ENCODE data around the gene HAO2.

Gene HAO2

DNA sequence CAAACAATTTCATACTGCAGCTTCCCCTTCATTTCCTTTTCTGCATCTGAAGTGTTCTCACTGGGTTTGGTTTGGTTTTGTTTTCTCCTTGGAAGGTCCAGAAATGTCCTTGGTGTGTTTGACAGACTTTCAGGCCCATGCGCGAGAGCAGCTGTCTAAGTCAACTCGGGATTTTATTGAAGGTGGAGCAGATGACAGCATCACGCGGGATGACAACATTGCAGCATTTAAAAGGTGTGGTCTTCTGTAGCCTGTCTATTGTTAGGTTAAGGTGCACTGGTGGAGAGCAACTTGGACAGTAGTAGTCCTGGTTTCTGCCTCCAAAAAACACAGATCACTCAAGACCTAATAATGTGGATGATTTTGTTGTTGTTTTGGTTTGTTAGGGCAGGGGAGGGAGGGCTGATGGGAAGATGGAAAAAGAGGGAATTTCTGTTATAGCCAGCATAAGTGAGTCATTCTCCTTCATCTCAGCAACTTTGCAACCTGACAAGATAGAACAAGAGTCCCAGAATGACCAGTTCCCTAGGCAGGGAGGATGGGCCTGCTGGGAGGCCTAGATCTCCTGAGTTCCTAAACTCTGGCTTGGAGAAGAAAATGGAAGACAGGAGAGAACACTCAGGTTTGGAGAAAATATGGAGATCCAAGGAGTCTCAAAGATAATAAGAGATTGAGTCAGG is 12.5 kb downstream of the HAO2 start:
- H3K36me3 ChIP-seq = no peaks in the 10 kb centered on the region
- no peaks in the 10 kb centered on the region for H3K9me3 ChIP-seq (ENCODE audit: severe bottlenecking)
- TF ChIP-seq, protein P1, sequence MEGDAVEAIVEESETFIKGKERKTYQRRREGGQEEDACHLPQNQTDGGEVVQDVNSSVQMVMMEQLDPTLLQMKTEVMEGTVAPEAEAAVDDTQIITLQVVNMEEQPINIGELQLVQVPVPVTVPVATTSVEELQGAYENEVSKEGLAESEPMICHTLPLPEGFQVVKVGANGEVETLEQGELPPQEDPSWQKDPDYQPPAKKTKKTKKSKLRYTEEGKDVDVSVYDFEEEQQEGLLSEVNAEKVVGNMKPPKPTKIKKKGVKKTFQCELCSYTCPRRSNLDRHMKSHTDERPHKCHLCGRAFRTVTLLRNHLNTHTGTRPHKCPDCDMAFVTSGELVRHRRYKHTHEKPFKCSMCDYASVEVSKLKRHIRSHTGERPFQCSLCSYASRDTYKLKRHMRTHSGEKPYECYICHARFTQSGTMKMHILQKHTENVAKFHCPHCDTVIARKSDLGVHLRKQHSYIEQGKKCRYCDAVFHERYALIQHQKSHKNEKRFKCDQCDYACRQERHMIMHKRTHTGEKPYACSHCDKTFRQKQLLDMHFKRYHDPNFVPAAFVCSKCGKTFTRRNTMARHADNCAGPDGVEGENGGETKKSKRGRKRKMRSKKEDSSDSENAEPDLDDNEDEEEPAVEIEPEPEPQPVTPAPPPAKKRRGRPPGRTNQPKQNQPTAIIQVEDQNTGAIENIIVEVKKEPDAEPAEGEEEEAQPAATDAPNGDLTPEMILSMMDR (IDR thresholded peaks at IDR 0.05; ENCODE audit: low read depth, low read length) = no peak
- H3K27ac ChIP-seq = no peak overlapping the region
- no peak for DNase-seq
- no peak overlapping the region for H3K4me3 ChIP-seq (ENCODE audit: low read depth, low read length)
- H3K27me3 ChIP-seq (ENCODE audit: insufficient read depth, low read depth, severe bottlenecking) = peaks cover 6% of the 10 kb centered on the region

- peaks cover 6% of the 10 kb centered on the region for H3K27me3 ChIP-seq (ENCODE audit: insufficient read depth, low read depth, severe bottlenecking)
- no peak overlapping the region for H3K27ac ChIP-seq
- no peak for DNase-seq
Observed at GRCh38 chr1:119384591-119384990, 16.0 kb downstream of the HAO2 start.

DNA sequence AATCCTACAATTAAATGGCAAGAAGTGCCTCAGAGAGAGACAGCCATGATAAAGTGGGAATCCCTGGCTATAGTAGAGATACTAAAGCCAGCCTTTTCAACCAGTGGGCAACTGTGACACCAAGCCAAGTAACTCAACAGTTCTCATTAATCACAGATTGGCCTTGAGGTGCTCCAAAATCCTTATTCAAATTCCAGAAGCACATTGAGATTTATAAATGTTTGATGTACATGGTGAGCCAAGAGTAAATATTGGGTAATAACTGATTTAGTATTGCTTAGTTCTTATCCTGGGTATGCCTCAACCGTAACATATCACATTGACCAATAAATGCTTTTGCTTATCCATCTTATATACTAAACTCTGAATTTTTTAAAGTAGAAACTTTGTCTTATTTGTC is 17.1 kb downstream of the HAO2 start:
- DNase-seq = no peak
- Histone ChIP-seq H3K4me3 (ENCODE audit: low read depth, low read length) (no peak overlapping the region), H3K36me3 (no peaks in the 10 kb centered on the region), H3K27me3 (ENCODE audit: insufficient read depth, low read depth, severe bottlenecking) (peaks cover 3% of the 10 kb centered on the region), H3K9me3 (ENCODE audit: severe bottlenecking) (no peaks in the 10 kb centered on the region), H3K27ac (no peak overlapping the region)
- TF ChIP-seq, protein P1 (IDR thresholded peaks at IDR 0.05; ENCODE audit: low read depth, low read length) = no peak

More at GRCh38 chr1:119384591-119384990, 16.0 kb downstream of the HAO2 start:
- Histone ChIP-seq H3K9me3 (ENCODE audit: severe bottlenecking) (no peaks in the 10 kb centered on the region), H3K4me3 (ENCODE audit: low read depth, low read length) (no peak overlapping the region), H3K36me3 (no peaks in the 10 kb centered on the region)
- TF ChIP-seq, protein P1 (IDR thresholded peaks at IDR 0.05; ENCODE audit: low read depth, low read length) = no peak

DNA sequence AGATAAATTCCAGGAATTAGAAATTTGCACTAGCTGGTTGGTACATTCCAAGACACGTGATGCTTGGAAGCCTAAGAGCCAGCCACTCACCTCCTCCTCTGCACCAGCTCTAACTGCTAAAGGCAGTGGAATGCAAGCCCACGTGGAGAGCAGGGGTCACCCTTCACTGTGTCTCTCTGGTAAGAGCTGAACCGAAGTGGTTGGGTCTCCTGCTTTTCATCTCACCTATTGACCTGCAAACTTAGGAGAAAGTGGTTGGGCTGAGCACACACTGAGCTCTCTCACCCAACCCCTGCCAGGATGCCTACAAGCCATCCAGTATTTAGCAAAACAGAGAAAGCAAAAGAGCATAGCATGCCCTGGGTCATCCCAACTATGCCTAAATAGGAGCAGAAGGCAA is 19.3 kb downstream of the HAO2 start:
- no peak overlapping the region for H3K27ac ChIP-seq
- no peaks in the 10 kb centered on the region for H3K36me3 ChIP-seq
- TF ChIP-seq, protein P1 (IDR thresholded peaks at IDR 0.05; ENCODE audit: low read depth, low read length) = no peak
- H3K9me3 ChIP-seq (ENCODE audit: severe bottlenecking) = no peaks in the 10 kb centered on the region
- peaks cover 9% of the 10 kb centered on the region for H3K27me3 ChIP-seq (ENCODE audit: insufficient read depth, low read depth, severe bottlenecking)
- H3K4me3 ChIP-seq (ENCODE audit: low read depth, low read length) = no peak overlapping the region
- DNase-seq = no peak

DNA sequence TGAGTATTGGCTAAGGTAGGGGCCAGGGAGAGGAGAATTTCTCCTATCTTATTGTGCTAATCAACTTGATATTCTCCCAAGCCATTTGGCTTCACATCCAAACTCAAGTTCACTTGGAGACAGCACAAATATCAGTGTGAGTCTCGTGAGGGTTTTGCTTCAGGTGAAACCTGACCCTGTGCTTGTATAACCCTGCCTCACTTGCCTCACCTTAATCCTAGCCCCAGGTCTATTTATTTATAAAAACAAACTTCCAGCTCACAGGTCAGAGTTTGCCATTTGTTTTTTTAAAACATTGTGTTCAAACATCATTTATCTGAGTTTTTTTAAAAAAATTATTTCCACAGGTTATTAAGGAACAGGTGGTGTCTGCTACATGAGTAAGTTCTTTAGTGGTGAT is 19.9 kb downstream of the HAO2 start:
- no peaks in the 10 kb centered on the region for H3K36me3 ChIP-seq
- H3K27ac ChIP-seq = no peak overlapping the region
- no peak overlapping the region for H3K4me3 ChIP-seq (ENCODE audit: low read depth, low read length)
- TF ChIP-seq, protein P1 (IDR thresholded peaks at IDR 0.05; ENCODE audit: low read depth, low read length) = no peak
- no peaks in the 10 kb centered on the region for H3K9me3 ChIP-seq (ENCODE audit: severe bottlenecking)
- H3K27me3 ChIP-seq (ENCODE audit: insufficient read depth, low read depth, severe bottlenecking) = peaks cover 9% of the 10 kb centered on the region
- no peak for DNase-seq

- TF ChIP-seq, protein P1 (IDR thresholded peaks at IDR 0.05; ENCODE audit: low read depth, low read length) = no peak
- no peaks in the 10 kb centered on the region for H3K36me3 ChIP-seq
- H3K9me3 ChIP-seq (ENCODE audit: severe bottlenecking) = no peaks in the 10 kb centered on the region
- H3K27ac ChIP-seq = no peak overlapping the region
- H3K27me3 ChIP-seq (ENCODE audit: insufficient read depth, low read depth, severe bottlenecking) = peaks cover 8% of the 10 kb centered on the region
- no peak overlapping the region for H3K4me3 ChIP-seq (ENCODE audit: low read depth, low read length)
- DNase-seq = no peak
Observed at GRCh38 chr1:119390526-119390925, 21.9 kb downstream of the HAO2 start.

Measured in WERI-Rb-1 (cell line).